GM21723 (cell line): ENCODE results near the gene CAMK4.

Experiments
- ATAC-seq: cut with Tn5 transposase; IDR thresholded peaks from one replicate; pipeline ENCODE4 v1.9.1; 2021; ENCODE audit warnings: mild to moderate bottlenecking, moderate library complexity; ENCODE audit not compliant: unreplicated experiment

Gene CAMK4

GRCh38 chr5:111518777-111519176, 294.6 kb downstream of the CAMK4 start:
- no peak for ATAC-seq

- ATAC-seq: no peak
Observed at GRCh38 chr5:111520908-111521307, 296.7 kb downstream of the CAMK4 start.

GRCh38 chr5:111528056-111528455, 303.9 kb downstream of the CAMK4 start:
- no peak for ATAC-seq

- peak; percentile 91 for ATAC-seq
Observed at GRCh38 chr5:111530298-111530740, 306.1 kb downstream of the CAMK4 start.

- ATAC-seq: no peak
Observed at GRCh38 chr5:111532886-111533582, 308.9 kb downstream of the CAMK4 start.

- no peak for ATAC-seq
Observed at GRCh38 chr5:111535879-111536549, 311.8 kb downstream of the CAMK4 start.

- no peak for ATAC-seq
Observed at GRCh38 chr5:111537141-111538024, 313.2 kb downstream of the CAMK4 start.
